Activated naive CD8-positive, alpha-beta T cell treated with anti-CD3 and anti-CD28 coated beads for 36 hours (primary cell): ENCODE results near the gene GTPBP3. TPM values are rescaled to one million over a fixed set of nuclear protein-coding genes. Genes with fewer than 3 reads are reported as not detected.

ENCODE experiments used
- DNase-seq: peaks from one replicate; pipeline ENCODE4 v3.0.0; 2021
- H3K27ac Mint-ChIP-seq: one replicate; pipeline ENCODE4 v1.8.0; 2022; ENCODE audit warnings: mild to moderate bottlenecking, moderate library complexity, mixed read lengths
- H3K27me3 Mint-ChIP-seq: one replicate; pipeline ENCODE4 v1.8.0; 2022; ENCODE audit warnings: mild to moderate bottlenecking, mixed read lengths
- H3K36me3 Mint-ChIP-seq: one replicate; pipeline ENCODE4 v1.8.0; 2021; ENCODE audit warnings: mild to moderate bottlenecking, mixed read lengths
- H3K4me1 Mint-ChIP-seq: one replicate; pipeline ENCODE4 v1.8.0; 2021; ENCODE audit warnings: mixed read lengths
- H3K4me3 Mint-ChIP-seq: one replicate; pipeline ENCODE4 v1.8.0; 2022; ENCODE audit warnings: mild to moderate bottlenecking, moderate library complexity, mixed read lengths
- H3K9me3 Mint-ChIP-seq: one replicate; pipeline ENCODE4 v1.8.0; 2022; ENCODE audit warnings: mixed read lengths
- total RNA-seq, 2 experiments: library from RNA; stranded (reverse); gene quantifications; one replicate each; pipeline ENCODE4 v1.2.3, GENCODE V29; 2021

Gene GTPBP3
- total RNA-seq, 2 experiments from 2014 or later = 49.0 to 49.6 TPM

DNA sequence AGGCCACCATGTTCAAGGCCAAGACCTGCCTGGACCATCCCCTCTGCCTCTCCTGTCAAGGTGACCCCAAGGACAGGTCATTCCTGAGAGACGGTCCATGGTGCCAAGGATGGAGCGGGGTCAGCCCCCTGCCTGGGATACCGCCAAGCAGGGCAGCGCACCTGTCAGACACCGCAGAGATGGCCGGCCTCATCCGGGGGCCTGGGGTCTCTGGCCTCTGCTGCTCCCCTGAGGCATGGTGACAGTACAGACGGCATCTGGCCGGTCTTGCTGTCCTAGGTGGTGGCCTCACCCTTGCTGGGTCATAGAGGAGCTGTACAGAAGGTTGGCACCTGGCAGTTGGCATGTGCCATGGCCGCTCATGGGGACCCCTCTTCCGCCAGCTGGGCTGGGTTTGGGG is 16.9 kb upstream of the GTPBP3 start:
- peaks cover 4% of the 10 kb centered on the region for H3K4me1 Mint-ChIP-seq
- H3K36me3 Mint-ChIP-seq = peaks cover 11% of the 10 kb centered on the region
- no peak overlapping the region for H3K27ac Mint-ChIP-seq
- H3K9me3 Mint-ChIP-seq = no peaks in the 10 kb centered on the region
- H3K27me3 Mint-ChIP-seq = no peaks in the 10 kb centered on the region
- no peak overlapping the region for H3K4me3 Mint-ChIP-seq
- no peak for DNase-seq

DNA sequence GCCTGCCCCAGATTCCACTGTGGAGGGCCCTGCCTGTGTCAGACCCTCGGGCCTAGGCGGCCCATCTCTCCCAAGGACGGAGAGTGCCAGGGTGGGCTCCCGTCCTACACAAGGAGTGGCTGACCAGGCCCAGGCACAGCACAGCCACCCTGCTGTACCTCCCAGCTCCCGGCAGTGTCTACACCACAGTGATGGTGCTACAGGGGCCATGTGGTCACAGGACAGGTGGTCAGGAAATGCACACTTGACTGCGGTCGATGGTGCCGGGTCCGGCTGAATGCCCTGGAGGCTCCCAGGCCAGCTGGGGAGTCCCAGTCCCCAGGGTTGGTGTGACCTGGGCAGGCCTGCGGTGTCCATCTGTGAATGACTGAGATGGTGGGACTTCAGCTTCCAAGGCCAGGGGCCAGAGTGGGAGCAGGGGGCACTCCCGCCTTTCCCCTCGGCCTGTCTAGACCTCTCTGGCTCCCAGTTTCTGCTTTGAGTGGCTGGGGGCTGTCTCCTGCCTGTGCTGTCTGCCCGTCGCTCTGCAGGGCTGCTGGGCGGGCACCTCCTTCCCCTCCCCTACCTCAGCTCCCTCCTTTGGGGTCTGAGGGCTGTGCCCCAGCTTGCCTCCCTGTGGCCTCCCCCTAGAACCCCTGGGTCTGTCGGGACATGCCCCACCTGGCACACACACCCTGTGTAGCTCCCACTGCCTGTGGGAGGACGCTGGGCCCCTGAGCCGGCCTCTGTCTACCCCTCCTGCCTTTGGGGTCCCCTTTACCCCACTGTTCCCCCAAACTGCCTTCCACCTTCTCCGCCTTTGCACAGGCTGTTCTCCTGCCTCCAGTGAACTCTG is 15.5 kb upstream of the GTPBP3 start:
- Mint-ChIP-seq H3K4me3 (no peak overlapping the region), H3K27me3 (no peaks in the 10 kb centered on the region)

DNA sequence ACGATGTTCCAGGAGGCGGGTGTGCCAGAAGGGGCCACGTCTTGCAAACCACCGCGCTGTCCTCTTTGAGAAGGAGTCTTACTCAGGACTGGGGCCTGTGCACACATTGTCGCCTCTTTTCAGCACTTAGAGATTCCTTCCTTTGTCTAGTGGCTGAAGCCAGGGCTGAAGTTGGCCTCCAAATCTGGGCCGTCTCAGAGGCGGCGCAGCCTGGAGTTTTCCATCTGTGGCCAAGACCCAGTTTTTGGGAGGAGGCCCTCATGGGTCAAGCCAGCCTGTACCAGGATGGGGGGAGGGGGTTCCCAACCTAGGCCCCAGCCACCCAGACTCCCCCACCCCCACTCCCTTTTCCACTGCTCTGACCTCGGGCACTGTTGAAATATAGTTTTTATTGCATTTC is 14.5 kb upstream of the GTPBP3 start:
- no peak overlapping the region for H3K27ac Mint-ChIP-seq

More for the DNA sequence above, 15.5 kb upstream of the GTPBP3 start:
- H3K36me3 Mint-ChIP-seq = peaks cover 3% of the 10 kb centered on the region
- peak overlapping the region; percentile 23 for H3K27ac Mint-ChIP-seq
- no peak for DNase-seq
- no peaks in the 10 kb centered on the region for H3K9me3 Mint-ChIP-seq
- peaks cover 4% of the 10 kb centered on the region for H3K4me1 Mint-ChIP-seq

DNA sequence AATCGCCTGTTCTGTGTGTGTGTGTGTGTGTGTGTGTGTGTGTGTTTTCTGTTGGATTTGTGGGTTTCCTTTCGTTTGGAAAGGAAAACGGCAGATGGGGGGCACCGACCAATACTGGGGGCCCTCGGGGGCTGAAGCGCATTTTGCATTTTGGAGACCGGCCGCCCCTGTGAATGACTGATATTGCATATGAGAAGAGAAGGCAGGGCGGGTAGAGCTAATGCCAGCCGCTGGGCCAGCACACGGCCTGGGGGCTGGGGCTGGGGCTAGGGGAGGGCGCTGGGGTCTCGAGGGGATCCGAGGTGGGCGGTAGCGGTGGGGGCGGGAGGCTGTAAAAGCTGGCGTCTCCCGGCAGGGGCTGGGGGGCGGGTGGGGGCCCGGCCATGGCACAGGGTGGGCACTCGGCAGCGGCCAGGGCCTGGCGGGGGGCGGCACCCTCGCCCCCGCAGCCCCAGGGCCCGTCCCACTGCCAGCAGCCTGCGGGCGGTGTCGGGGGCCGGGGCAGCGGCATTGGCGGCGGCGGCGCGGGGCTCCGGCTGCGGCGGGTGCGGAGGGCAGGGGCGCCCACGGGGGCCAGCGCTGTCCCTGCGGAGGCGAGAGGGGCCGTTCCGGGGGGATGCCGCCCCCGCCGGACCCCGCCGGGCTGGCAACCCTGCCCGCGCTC is 13.9 kb upstream of the GTPBP3 start:
- H3K4me3 Mint-ChIP-seq = peak overlapping the region; percentile 47
- H3K27ac Mint-ChIP-seq = no peak overlapping the region

More for the DNA sequence above, 14.5 kb upstream of the GTPBP3 start:
- Mint-ChIP-seq H3K9me3 (no peaks in the 10 kb centered on the region), H3K4me1 (peaks cover 4% of the 10 kb centered on the region), H3K27me3 (no peaks in the 10 kb centered on the region), H3K36me3 (peaks cover 3% of the 10 kb centered on the region), H3K4me3 (peak overlapping the region; percentile 29)
- DNase-seq = no peak

DNA sequence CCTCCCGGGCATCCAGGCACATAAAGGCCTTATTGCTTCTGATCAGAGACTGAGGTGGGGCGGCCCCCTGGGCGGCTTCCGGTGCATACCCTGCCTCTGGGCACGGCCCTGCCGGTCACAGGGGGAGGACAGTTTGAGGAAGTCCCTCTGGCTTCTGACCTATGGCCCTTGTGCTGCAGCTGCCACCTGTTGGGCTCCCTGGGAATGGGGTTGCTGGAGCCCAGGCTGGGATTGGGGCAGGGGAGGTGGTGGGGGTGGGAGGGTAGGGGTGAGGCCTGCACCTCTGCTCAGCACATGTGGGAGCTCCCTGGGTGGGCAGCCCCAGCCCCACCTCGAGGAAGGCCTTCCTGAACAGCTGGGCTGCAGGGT is 13.4 kb upstream of the GTPBP3 start:
- no peaks in the 10 kb centered on the region for H3K9me3 Mint-ChIP-seq
- H3K27me3 Mint-ChIP-seq = no peaks in the 10 kb centered on the region
- H3K36me3 Mint-ChIP-seq = peaks cover 3% of the 10 kb centered on the region
- no peak overlapping the region for H3K4me3 Mint-ChIP-seq
- H3K27ac Mint-ChIP-seq = no peak overlapping the region
- peak; percentile 42 for DNase-seq
- H3K4me1 Mint-ChIP-seq = peaks cover 4% of the 10 kb centered on the region

More for the DNA sequence above, 13.9 kb upstream of the GTPBP3 start:
- Mint-ChIP-seq H3K4me1 (peaks cover 4% of the 10 kb centered on the region), H3K27me3 (no peaks in the 10 kb centered on the region), H3K9me3 (no peaks in the 10 kb centered on the region), H3K36me3 (peaks cover 3% of the 10 kb centered on the region)
- no peak for DNase-seq

DNA sequence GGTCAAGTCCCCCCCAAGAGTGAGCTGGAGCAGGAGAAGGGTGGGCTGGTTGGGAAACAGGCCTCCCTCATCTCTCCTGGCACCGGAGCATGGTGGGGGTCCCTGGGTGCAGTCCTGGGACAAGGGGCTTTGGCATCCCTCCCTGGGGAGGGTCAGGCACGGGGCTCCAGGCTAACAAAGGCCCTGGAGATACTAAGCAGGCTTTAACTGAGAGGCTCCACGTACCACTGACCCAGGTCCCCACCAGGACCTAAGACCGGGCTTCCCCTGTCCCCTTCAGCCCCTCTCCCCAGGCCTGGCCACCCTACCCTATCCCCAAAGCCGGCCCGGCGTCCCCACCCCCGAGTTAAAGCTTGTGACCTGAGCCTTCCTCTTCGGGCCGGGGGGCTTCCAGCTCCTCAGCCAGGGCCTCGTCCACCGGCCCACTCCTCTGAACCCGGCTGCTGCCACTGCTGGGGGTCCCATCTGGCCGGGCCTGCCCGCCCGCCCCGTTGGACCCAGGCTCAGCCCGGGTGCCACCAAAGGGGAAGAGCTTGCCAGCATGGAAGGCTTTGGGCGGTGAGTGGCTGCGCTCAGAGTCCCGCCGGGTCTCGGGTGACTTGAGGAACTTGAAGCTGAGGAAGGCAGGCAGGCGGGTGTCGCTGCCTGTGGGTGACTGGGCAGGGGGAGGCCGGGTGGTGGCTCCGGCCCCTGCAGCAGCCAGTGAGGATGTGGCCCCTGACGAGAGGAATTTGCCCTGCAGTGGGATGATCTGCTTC is 12.8 kb upstream of the GTPBP3 start:
- H3K27me3 Mint-ChIP-seq = no peaks in the 10 kb centered on the region
- H3K27ac Mint-ChIP-seq = no peak overlapping the region
- H3K4me3 Mint-ChIP-seq = no peak overlapping the region
- H3K36me3 Mint-ChIP-seq = peaks cover 3% of the 10 kb centered on the region
- peaks cover 4% of the 10 kb centered on the region for H3K4me1 Mint-ChIP-seq
- no peaks in the 10 kb centered on the region for H3K9me3 Mint-ChIP-seq
- DNase-seq = no peak

DNA sequence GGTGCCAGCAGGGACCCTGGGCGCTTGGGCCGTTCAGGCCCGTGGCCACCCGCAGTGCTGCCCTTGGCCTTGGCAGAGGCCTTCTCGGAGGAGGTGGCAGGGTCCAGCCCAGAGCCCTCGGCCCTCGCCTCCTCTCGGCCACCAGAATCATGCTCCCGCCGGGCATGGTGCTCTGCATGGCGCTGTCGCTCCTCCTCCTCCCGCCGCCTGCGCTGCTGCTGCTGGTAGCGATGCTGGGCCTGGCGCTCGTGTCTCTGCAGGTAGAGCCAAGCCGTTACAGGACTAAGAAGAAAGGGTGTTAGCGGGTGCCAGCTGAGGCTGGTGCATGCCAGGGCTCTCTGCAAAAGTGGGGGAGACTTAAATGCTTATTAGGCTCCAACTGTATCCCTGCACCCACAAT is 12.2 kb upstream of the GTPBP3 start:
- peaks cover 3% of the 10 kb centered on the region for H3K36me3 Mint-ChIP-seq
- H3K4me3 Mint-ChIP-seq = no peak overlapping the region
- H3K27ac Mint-ChIP-seq = no peak overlapping the region
- no peak for DNase-seq
- no peaks in the 10 kb centered on the region for H3K27me3 Mint-ChIP-seq
- H3K4me1 Mint-ChIP-seq = peaks cover 4% of the 10 kb centered on the region
- no peaks in the 10 kb centered on the region for H3K9me3 Mint-ChIP-seq

DNA sequence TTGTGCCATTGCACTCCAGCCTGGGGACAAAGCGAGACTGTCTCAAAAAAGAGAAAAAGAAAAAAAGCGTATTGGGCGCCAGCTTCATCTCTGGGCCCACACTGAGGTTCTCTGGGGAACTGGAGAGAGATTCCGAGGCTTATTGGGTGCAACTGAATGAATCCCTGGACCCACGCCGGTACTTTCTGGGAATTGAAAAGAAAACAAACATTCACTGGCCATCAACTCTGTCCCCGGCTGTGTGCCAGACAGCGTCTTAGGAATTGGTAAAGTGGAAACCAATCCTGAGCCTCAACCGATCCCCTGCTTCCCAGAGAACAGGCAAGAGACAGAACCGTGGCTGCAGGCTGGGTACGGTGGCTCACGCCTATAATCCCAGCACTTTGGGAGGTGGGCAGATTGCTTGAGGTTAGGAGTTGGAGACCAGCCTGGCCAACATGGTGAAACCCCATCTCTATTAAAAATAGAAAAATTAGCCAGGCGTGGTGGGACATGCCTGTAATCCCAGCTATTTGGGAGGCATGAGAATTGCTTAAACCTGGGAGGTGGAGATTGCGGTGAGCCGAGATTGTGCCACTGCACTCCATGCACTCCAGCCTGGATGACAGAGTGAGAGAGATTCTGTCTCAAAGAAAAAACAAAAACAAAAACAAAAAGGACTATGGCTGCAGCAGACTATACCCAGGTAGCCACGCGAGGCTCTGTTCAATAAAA is 11.3 kb upstream of the GTPBP3 start:
- H3K36me3 Mint-ChIP-seq = peaks cover 3% of the 10 kb centered on the region
- DNase-seq = no peak
- no peak overlapping the region for H3K4me3 Mint-ChIP-seq
- H3K9me3 Mint-ChIP-seq = no peaks in the 10 kb centered on the region
- H3K4me1 Mint-ChIP-seq = peaks cover 7% of the 10 kb centered on the region
- no peaks in the 10 kb centered on the region for H3K27me3 Mint-ChIP-seq
- no peak overlapping the region for H3K27ac Mint-ChIP-seq

DNA sequence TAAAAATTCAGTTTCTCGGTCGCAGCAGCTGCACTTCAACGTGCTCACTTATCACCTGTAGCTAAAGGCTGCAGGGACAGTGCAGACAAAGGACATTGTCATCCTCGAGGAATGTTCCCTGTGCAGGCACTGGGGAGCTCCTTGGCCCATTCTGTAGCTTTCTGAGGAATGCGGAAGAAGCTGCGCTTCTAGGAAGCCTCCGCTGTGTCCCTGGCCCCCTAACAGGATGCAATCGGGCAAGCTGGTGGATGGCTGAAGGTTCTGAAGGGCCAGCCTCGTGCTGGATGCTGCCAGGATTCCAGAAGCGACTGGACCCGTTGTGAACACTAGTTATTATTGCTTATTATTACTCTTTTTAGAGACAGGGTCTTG is 10.8 kb upstream of the GTPBP3 start:
- peaks cover 3% of the 10 kb centered on the region for H3K36me3 Mint-ChIP-seq
- no peak for DNase-seq
- H3K27me3 Mint-ChIP-seq = no peaks in the 10 kb centered on the region
- peaks cover 7% of the 10 kb centered on the region for H3K4me1 Mint-ChIP-seq
- H3K27ac Mint-ChIP-seq = no peak overlapping the region
- no peak overlapping the region for H3K4me3 Mint-ChIP-seq
- H3K9me3 Mint-ChIP-seq = no peaks in the 10 kb centered on the region

DNA sequence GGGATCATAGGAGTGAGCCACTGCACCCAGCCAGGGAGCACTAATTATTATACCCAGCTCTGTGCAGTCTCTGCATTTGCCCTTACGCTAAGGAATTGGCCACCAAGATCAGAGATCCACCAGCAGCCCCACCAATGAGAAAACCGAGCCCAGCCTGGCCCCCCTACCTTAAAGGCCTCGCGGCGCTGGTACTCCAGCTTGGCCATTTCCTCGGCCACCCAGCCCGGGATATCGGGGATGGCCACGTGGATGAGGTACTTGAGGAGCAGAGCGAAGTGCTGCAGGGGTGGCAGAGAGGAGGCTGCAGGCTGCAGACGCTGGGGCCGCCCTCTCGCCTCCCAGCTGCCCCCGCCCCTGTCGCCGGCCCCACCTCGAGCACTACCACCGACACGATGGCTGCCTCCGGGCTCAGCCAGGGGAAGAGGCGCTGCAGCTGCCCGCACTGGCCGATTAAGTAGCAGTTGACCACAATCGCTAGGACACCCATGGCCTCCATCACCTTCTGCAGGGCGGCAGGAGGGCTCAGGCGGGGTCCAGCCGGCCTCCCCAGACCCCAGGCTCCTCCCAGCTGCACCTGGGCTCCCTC is 10.2 kb upstream of the GTPBP3 start:
- Mint-ChIP-seq H3K27me3 (no peaks in the 10 kb centered on the region), H3K9me3 (no peaks in the 10 kb centered on the region), H3K4me1 (peaks cover 7% of the 10 kb centered on the region), H3K27ac (no peak overlapping the region), H3K36me3 (peaks cover 3% of the 10 kb centered on the region), H3K4me3 (no peak overlapping the region)
- DNase-seq = no peak

DNA sequence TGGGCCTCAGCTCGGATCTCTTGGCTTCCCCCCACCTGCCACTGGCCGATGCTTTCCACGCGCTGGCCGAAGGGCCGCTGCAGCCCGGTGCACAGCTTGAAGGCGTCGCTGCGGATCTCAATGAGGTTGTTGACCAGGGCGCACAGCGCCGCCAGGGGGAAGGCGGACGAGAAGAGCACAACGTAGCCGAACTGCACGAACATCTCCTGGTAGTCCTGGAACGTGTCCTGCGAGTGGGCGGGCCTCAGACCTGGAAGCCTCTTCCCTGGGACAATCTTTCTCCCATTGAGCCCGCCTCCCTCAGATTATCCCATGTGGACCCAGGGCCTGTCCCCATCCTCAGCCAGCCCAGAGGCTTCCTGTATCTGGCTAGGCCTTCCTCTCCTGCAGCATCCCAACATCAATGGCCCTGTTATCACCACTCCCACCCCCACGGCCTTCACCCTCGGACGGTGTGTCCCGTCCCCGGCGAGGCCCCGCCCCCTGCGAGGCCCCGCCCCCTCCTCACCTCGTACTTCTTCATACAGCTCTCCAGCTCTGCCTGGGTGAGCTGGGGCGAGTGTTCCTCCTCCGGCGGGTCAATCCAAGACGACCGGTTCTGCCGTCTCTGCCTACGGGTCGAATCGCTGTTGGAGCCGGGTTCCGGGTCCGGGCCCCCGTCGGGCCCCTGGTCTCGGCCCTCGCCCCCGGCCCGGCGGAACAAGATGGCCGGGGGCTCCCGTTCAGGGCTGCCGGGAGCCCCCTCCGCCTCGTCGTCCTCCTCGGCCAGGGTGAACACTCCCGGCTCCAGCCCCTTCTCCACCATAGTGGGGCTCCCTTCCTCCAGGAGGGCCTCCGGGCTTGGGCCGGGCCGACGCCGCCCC is 9.5 kb upstream of the GTPBP3 start:
- H3K4me3 Mint-ChIP-seq = peak overlapping the region; percentile 63
- H3K4me1 Mint-ChIP-seq = peaks cover 5% of the 10 kb centered on the region
- no peaks in the 10 kb centered on the region for H3K27me3 Mint-ChIP-seq
- no peak overlapping the region for H3K27ac Mint-ChIP-seq
- H3K36me3 Mint-ChIP-seq = no peaks in the 10 kb centered on the region
- H3K9me3 Mint-ChIP-seq = no peaks in the 10 kb centered on the region
- peak; percentile 38 for DNase-seq

DNA sequence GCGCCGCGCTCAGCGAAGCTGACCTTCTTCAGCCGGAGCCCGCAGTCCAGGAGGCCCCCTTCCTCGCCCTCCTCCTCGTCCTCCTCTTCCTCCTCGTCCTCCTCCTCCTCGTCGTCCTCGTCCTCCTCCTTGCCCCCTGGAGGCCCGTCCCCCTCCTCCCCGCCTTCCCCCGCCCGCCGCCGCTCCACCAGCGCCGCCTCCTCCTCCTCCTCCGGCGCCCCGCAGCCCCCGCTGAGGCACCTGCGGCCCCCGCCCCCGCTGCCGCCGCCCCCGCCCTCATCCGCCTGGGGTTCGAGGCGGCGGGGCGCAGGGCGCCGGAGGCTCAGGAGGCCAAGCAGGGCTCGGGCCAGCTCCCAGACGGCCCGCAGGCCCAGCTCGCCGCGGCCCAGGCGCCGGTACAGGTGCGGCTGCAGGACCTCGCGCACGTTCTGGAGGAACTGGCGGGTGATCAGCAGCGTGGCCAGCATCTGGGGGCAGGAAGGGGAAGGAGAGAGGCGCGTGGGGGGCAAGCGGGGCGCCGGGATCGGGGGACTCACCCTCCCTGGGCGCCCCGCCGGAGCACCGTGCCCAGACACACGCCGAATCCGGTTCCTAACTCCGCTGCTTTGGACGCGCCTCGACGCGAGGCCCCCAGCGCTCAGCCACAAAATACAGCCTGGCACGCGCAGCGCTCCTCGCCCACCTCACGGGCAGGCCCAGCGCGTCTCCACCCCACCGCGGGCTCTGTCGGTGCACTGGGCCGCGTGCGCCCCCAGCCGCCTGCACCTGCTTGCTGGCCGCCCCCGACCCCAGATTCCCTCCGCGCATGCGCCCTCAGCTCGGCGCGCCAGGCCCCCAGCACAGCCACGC is 8.6 kb upstream of the GTPBP3 start:
- no peaks in the 10 kb centered on the region for H3K27me3 Mint-ChIP-seq
- no peaks in the 10 kb centered on the region for H3K9me3 Mint-ChIP-seq
- H3K27ac Mint-ChIP-seq = no peak overlapping the region
- peak; percentile 40 for DNase-seq
- H3K4me1 Mint-ChIP-seq = peaks cover 5% of the 10 kb centered on the region
- H3K36me3 Mint-ChIP-seq = no peaks in the 10 kb centered on the region
- peak overlapping the region; percentile 58 for H3K4me3 Mint-ChIP-seq
